Upper lobe of left lung (tissue), 6 donors: ENCODE measurements around the gene ZKSCAN3. TPM values are rescaled to one million over a fixed set of nuclear protein-coding genes. Genes with fewer than 3 reads are reported as not detected.
A peak's percentile ranks its signal among the peaks of the same experiment; 100 is the strongest.

Experiments
- ATAC-seq, 2 donors: fragments of 200-7000 bp; cut with Tn5 transposase; one replicate each; pipeline ENCODE4 v1.9.1; 2022; ENCODE audit warnings: mild to moderate bottlenecking in 2 of 2, moderate library complexity in 2 of 2; ENCODE audit not compliant: low FRiP score in 2 of 2
- DNase-seq, 2 donors: peaks; one replicate each; pipeline ENCODE4 v3.0.0-alpha.2; 2019 to 2020
- H3K27ac ChIP-seq, 4 donors: fragments of 200-600 bp; sonication (generic); one replicate each; pipeline ENCODE4 v1.5.1; 2016 to 2019
- H3K27me3 ChIP-seq, 4 donors: fragments of 200-600 bp; sonication (generic); one replicate each; pipeline ENCODE4 v1.5.1; 2017 to 2019
- H3K36me3 ChIP-seq, 4 donors: fragments of 200-600 bp; sonication (generic); one replicate each; pipeline ENCODE4 v1.5.1; 2016 to 2019
- H3K4me1 ChIP-seq, 4 donors: fragments of 200-600 bp; sonication (generic); one replicate each; pipeline ENCODE4 v1.5.1; 2018 to 2019
- H3K4me3 ChIP-seq, 4 donors: fragments of 200-600 bp; sonication (generic); one replicate each; pipeline ENCODE4 v1.5.1; 2017 to 2019; ENCODE audit warnings: mild to moderate bottlenecking in 2 of 4, moderate library complexity in 1 of 4
- H3K9me3 ChIP-seq, 4 donors: fragments of 200-600 bp; sonication (generic); one replicate each; pipeline ENCODE4 v1.5.1; 2018 to 2019
- EP300 ChIP-seq, 4 donors: sonication (generic); formaldehyde crosslinking; IDR thresholded peaks; one replicate each; pipeline ENCODE4 v1.5.1; 2017; ENCODE audit warnings: antibody characterized with exemption in 4 of 4, control low read depth in 2 of 4
- POLR2A ChIP-seq, 4 donors: fragments of 450-650 bp; IDR thresholded peaks; one replicate each; pipeline ENCODE4 v1.5.1; 2016 to 2017; ENCODE audit warnings: antibody characterized with exemption in 4 of 4, mild to moderate bottlenecking in 2 of 4
- POLR2AphosphoS5 ChIP-seq, 2 donors: sonication (generic); formaldehyde crosslinking; IDR thresholded peaks; one replicate each; pipeline ENCODE4 v1.5.1; 2017; ENCODE audit warnings: antibody characterized with exemption in 2 of 2
- WGBS, 2 donors: methylation state at CpG; one replicate each; pipeline ENCODE4 v1.1.5; 2017 to 2018; 5-methylcytosine and 5-hydroxymethylcytosine counted together
- total RNA-seq, 6 donors: library from RNA; depleted of rRNA in 4 of 6; stranded (reverse); fragments of >200 nt in 4 of 6; gene quantifications; one replicate each; pipeline versions ENCODE4 v1.1.0 to v1.2.1, GENCODE V29; 2016 to 2021
- TF ChIP-seq, protein P1 (sequence below), 6 experiments: fragments of 450-650 bp in 4 of 6; fragments of 200-600 bp in 2 of 6; sonication (generic) in 2 of 6; IDR thresholded peaks; one replicate each; pipeline ENCODE4 v1.5.1; 2016 to 2019; ENCODE audit warnings: antibody characterized with exemption in 6 of 6
- donor health status: DM: no; HTN: no; CAD: no; lungs with moderate emphysema.
- donor health status: DM: no; HTN: yes; CAD: no; lungs with severe emphysema.

Gene ZKSCAN3
- total RNA-seq, 6 donors from 2014 or later, result 2.6 to 10.5 (median 5.6) TPM

DNA sequence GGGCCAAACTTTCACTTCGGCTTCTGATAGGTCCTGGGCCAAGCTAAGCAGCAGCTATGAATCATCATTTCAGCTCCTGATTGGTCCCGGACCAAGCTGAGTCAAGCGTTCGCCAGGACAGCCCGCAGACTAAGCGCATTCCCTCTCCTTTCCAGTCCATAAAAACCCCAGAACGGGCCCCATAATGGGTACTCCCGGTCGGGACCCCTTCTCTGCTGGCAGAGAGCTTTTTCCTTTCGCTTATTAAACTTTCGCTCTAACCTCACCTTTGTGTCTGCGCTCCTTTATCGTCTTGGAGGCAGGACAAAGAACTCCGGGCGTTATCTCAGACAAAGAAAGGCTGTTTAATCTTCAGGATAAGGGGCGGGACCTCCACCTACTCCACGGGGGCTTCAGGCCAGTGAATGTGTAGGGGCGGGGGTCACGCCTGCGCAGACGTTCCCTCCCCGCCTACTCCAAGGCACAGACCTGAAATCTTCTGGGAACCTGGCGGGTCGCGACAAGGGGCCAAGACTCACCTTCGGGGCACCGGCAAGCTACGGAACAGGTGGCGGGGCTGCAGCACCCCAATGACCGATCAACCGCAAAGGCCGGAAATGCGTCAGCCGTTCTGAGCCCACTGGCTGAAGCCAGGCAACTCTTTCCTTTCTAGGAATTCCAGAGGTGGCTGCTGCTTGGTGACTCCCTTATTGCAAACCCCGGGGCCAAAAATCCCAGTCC, 14.0 kb upstream of the ZKSCAN3 start, which contains the start of gene ZSCAN31:
Gene ZSCAN31 (minus strand): TSS at position 585 of the 720 bp plus-strand sequence. CDS start 6,465 bp downstream, outside the sequence.
- ATAC-seq (peak; percentile 98), DNase-seq (peak; percentile 92 to 99)
- H3K27ac ChIP-seq, result peak within 1 kb of the TSS; percentile 93 to 96 (median 94)
- H3K4me3 ChIP-seq, result peak within 1 kb of the TSS; percentile 44 to 71 (median 58)
- no peaks in the 10 kb centered on the region for H3K9me3 ChIP-seq
- 1% methylated on average over 31 to 33 of the region's 35 CpGs for WGBS, 2 donors
- peak; percentile 67 to 75 for TF ChIP-seq POLR2AphosphoS5 (IDR thresholded peaks at IDR 0.05)
- peak; percentile 28 to 92 (median 84) for TF ChIP-seq POLR2A (IDR thresholded peaks at IDR 0.05)
- TF ChIP-seq EP300 (IDR thresholded peaks at IDR 0.05), result peak in 1 of 4 donors; percentile 21
- TF ChIP-seq, protein P1, sequence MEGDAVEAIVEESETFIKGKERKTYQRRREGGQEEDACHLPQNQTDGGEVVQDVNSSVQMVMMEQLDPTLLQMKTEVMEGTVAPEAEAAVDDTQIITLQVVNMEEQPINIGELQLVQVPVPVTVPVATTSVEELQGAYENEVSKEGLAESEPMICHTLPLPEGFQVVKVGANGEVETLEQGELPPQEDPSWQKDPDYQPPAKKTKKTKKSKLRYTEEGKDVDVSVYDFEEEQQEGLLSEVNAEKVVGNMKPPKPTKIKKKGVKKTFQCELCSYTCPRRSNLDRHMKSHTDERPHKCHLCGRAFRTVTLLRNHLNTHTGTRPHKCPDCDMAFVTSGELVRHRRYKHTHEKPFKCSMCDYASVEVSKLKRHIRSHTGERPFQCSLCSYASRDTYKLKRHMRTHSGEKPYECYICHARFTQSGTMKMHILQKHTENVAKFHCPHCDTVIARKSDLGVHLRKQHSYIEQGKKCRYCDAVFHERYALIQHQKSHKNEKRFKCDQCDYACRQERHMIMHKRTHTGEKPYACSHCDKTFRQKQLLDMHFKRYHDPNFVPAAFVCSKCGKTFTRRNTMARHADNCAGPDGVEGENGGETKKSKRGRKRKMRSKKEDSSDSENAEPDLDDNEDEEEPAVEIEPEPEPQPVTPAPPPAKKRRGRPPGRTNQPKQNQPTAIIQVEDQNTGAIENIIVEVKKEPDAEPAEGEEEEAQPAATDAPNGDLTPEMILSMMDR (IDR thresholded peaks at IDR 0.05), result no peak
- H3K36me3 ChIP-seq, result no peaks in the 10 kb centered on the region
- H3K27me3 ChIP-seq, result no peaks in the 10 kb centered on the region
- H3K4me1 ChIP-seq, result peaks cover 9 to 17% (median 14%) of the 10 kb centered on the region in 4 donors

DNA sequence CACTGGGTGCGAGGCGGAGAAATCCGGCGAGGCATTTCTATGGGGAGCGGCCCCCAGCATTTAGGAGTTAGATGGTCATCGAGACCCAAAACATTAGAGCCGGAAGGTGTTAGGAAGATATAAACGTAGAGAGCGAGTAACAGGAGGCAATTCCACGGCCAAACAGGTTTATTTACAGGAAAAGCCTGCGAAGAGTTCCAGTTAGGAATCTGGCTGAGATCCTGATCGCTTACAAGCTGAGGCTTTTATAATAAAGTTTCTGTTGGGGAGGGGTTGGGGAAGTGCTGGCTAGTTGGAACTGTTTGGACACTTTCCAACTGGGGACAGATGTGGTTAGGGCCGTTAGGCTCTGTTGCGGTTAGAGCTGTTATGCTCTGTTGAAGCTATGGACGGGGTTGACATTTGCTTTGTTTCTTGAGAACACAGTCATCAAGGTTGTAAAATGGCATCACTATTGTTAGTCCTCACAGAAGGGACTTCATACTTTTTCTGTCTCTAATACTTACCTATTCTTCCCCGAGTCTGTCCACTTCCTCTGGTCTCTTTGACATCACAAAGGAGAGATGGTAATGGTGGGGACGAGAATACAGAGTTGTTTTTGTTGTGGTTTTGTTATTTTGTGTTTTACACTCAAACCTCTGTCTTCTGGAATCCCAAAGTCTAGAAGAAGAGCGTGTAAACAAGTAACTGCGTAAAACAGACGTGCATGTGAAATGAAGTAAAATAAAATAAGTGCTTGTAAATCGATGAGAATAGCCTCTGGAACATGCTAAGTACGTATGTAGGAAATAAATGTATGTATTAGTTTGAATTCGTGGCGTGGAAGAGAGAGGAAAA, 13.2 kb upstream of the ZKSCAN3 start:
- H3K4me1 ChIP-seq, result peaks cover 9 to 17% (median 14%) of the 10 kb centered on the region in 4 donors
- peak overlapping the region; percentile 93 to 96 (median 94) for H3K27ac ChIP-seq
- H3K9me3 ChIP-seq, result no peaks in the 10 kb centered on the region
- H3K27me3 ChIP-seq, result no peaks in the 10 kb centered on the region
- no peaks in the 10 kb centered on the region for H3K36me3 ChIP-seq
- H3K4me3 ChIP-seq, result peak overlapping the region; percentile 44 to 71 (median 58)
- peak in 1 of 2 donors; percentile 55 for ATAC-seq
- TF ChIP-seq POLR2AphosphoS5 (IDR thresholded peaks at IDR 0.05), result no peak
- TF ChIP-seq POLR2A (IDR thresholded peaks at IDR 0.05), result no peak
- TF ChIP-seq, protein P1 (IDR thresholded peaks at IDR 0.05), result no peak
- no peak for TF ChIP-seq EP300 (IDR thresholded peaks at IDR 0.05)
- 11 to 13% methylated on average over 24 of the region's 24 CpGs for WGBS, 2 donors
- peak in 1 of 2 donors; percentile 31 for DNase-seq

DNA sequence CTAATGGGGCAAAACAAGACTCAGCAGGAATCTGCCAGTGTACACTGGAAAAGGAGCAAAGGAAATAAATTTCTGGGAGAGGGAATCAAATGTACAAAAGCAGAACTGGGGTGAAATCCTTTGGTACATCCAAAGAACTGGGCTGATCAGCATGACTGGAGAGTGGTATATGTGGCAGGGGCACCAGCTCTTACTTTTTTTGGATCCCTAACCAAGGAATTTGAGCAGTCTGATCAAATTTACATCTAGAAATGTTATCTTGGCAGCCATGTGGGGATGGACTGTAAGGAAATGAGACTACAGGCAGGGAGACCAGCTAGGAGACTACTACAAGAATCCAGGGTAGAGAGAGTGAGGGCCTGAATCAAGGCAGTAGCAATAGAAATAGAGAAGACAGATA, 12.6 kb upstream of the ZKSCAN3 start:
- H3K27ac ChIP-seq, result peak overlapping the region in 3 of 4 donors; percentile 93 to 96 (median 94)
- no peaks in the 10 kb centered on the region for H3K27me3 ChIP-seq
- H3K4me3 ChIP-seq, result no peak overlapping the region
- DNase-seq, result no peak
- TF ChIP-seq EP300 (IDR thresholded peaks at IDR 0.05) (no peak), POLR2AphosphoS5 (IDR thresholded peaks at IDR 0.05) (no peak), POLR2A (IDR thresholded peaks at IDR 0.05) (no peak)
- TF ChIP-seq, protein P1 (IDR thresholded peaks at IDR 0.05), result no peak
- H3K36me3 ChIP-seq, result no peaks in the 10 kb centered on the region
- no peaks in the 10 kb centered on the region for H3K9me3 ChIP-seq
- ATAC-seq, result no peak
- peaks cover 9 to 17% (median 14%) of the 10 kb centered on the region in 4 donors for H3K4me1 ChIP-seq

DNA sequence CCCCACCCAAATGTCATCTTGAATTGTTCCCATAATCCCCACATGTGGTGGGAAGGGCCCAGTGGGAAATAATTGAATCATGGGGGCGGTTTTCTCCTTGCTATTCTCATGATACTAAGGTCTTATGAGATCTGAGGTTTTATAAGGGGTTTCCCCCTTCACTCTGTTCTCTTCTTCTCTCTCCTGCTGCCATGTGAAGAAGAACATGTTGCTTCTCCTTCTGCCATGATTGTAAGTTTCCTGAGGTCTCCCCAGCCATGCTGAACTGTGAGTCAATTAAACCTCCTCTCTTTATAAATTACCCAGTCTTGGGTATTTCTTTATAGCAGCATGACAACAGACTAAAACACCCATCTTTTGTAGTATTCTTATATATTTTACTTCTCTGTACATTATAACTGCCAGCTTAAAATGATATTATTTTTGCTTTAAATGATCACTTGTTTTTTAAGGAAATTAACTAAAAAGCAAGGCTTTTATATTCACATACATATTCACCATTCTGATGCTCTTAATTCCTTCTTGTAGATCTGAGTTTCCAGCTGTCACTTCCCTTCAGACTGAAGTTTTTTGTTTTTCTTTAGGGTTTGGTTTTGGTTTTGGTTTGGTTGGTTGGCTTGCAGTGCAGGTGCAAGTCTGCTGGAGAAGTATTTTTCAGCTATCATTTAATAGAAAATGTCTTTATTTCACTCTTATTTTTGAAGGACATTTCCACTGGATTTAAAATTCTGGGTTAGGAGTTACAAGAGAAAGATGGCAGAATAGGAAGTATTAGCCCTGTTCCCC, 9.2 kb upstream of the ZKSCAN3 start:
- Histone ChIP-seq H3K27me3 (no peaks in the 10 kb centered on the region), H3K36me3 (no peaks in the 10 kb centered on the region), H3K27ac (no peak overlapping the region), H3K4me1 (peaks cover 4 to 9% (median 8%) of the 10 kb centered on the region in 4 donors), H3K4me3 (no peak overlapping the region), H3K9me3 (no peaks in the 10 kb centered on the region)
- 75 to 90% methylated on average over 1 of the region's 1 CpG for WGBS, 2 donors
- ATAC-seq (no peak), DNase-seq (no peak)
- TF ChIP-seq, protein P1 (IDR thresholded peaks at IDR 0.05), result no peak
- TF ChIP-seq POLR2A (IDR thresholded peaks at IDR 0.05), result no peak
